ENCODE results near the gene PLSCR5. TPM values are rescaled to one million over a fixed set of nuclear protein-coding genes. Genes with fewer than 3 reads are reported as not detected.

Gene PLSCR5
- total RNA-seq, 1 donor from 2014 or later = not detected

DNA sequence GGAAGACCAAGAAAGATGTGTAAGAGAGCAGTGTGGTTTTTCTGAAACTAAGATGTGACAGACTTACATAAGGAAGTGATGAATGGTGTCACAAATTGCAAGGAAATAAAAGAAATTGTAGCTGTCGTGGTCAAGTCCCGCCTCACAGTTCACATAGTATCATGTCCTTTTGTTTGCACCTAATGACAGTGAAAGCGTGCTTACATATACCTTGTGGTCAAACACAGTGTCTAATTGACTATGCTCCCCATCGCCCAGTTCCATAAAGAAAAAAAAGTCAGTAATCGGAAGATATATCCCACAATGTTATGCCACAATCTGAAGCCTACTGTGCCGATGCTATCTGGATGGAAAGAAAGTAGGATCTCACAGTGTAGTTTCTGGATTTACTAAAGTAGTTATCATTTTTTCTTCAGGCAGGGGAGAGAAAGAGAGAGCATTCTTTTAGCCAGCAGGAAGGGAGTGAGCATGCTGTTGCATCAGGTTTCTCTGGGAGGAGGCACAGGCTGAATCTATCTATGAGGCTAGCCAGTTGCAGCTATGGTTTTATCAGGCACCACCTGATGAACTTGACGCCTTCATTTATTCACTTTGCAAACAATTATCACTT lies 50.9 kb downstream of the PLSCR5 start:
- H3K4me1 ChIP-seq (ENCODE audit: insufficient read depth, low read length) = peaks cover 4% of the 10 kb centered on the region
- Mint-ChIP-seq H3K4me3 (ENCODE audit: unreplicated experiment) (no peak overlapping the region), H3K27me3 (ENCODE audit: low read depth, unreplicated experiment) (no peaks in the 10 kb centered on the region), H3K4me1 (ENCODE audit: low read depth, unreplicated experiment) (peaks cover 18% of the 10 kb centered on the region), H3K27ac (ENCODE audit: unreplicated experiment) (peak overlapping the region; percentile 15), H3K9me3 (ENCODE audit: unreplicated experiment) (no peaks in the 10 kb centered on the region), H3K36me3 (ENCODE audit: low read depth, unreplicated experiment) (no peaks in the 10 kb centered on the region)
- H3K27ac ChIP-seq (ENCODE audit: low read depth, low read length) = no peak overlapping the region
- no peak overlapping the region for H2AFZ ChIP-seq (ENCODE audit: low read depth, low read length)
- no peaks in the 10 kb centered on the region for H3K79me2 ChIP-seq (ENCODE audit: insufficient read depth, low read length)
- no peak overlapping the region for H3K9ac ChIP-seq (ENCODE audit: low read length)
- no peaks in the 10 kb centered on the region for H3K27me3 ChIP-seq (ENCODE audit: insufficient read depth, low read length)
- H3K4me3 ChIP-seq (ENCODE audit: insufficient read depth, low read depth, low read length) = no peak overlapping the region
- no peak for DNase-seq (ENCODE audit: low read depth)
- no peak for TF ChIP-seq EZH2 (IDR thresholded peaks at IDR 0.05; ENCODE audit: insufficient read depth, low read length)
- TF ChIP-seq, protein P1, sequence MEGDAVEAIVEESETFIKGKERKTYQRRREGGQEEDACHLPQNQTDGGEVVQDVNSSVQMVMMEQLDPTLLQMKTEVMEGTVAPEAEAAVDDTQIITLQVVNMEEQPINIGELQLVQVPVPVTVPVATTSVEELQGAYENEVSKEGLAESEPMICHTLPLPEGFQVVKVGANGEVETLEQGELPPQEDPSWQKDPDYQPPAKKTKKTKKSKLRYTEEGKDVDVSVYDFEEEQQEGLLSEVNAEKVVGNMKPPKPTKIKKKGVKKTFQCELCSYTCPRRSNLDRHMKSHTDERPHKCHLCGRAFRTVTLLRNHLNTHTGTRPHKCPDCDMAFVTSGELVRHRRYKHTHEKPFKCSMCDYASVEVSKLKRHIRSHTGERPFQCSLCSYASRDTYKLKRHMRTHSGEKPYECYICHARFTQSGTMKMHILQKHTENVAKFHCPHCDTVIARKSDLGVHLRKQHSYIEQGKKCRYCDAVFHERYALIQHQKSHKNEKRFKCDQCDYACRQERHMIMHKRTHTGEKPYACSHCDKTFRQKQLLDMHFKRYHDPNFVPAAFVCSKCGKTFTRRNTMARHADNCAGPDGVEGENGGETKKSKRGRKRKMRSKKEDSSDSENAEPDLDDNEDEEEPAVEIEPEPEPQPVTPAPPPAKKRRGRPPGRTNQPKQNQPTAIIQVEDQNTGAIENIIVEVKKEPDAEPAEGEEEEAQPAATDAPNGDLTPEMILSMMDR (IDR thresholded peaks at IDR 0.05; ENCODE audit: insufficient read depth, low read depth, low read length) = no peak
- H3K9me3 ChIP-seq (ENCODE audit: insufficient read depth, low read depth, low read length) = no peaks in the 10 kb centered on the region
- FAIRE-seq = no peak
- no peaks in the 10 kb centered on the region for H4K20me1 ChIP-seq (ENCODE audit: insufficient read depth, low read length)
- no peaks in the 10 kb centered on the region for H3K36me3 ChIP-seq (ENCODE audit: insufficient read depth, low read length)
- no peak overlapping the region for H3K4me2 ChIP-seq (ENCODE audit: low read length)

DNA sequence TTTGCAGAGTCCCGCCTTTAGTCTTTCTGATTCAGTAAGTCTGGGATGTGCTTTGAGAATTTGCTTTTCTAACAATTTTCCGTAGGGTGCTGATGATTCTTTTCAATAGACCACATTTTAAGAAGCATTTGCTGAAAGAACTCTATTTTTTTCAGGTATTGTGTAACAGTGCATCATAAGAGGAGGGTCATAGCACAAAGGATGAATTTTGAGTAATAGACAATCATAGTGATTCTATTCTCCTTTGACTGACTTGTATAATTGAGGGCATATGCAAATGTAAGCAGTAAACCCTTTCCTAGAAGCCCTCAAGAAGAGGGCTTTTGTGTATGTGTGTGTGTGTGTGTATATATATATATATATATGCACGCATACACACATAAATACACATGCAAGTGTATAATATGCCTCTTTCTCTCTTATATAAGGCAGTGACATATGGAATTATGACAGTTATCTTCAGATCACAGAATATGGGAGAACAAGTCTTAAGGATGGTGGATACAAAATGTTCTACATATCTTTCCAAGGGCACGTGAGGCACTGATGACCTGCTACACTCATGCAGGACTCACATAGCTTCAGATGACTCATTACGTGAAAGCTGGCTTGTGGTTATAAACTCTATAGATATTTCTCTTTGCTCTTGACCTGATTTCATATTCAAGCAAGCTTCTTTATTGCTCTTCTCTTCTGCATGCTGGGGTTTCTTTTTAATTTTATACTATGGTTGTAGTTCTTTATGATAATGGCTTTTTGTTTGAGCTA lies 54.2 kb downstream of the PLSCR5 start:
- peak; percentile 89 for DNase-seq (ENCODE audit: low read depth)
- peak; percentile 90 for FAIRE-seq
- TF ChIP-seq, protein P1 (IDR thresholded peaks at IDR 0.05; ENCODE audit: insufficient read depth, low read depth, low read length) = no peak
- no peak for TF ChIP-seq EZH2 (IDR thresholded peaks at IDR 0.05; ENCODE audit: insufficient read depth, low read length)
- Mint-ChIP-seq H3K27ac (ENCODE audit: unreplicated experiment) (peak overlapping the region; percentile 63), H3K4me3 (ENCODE audit: unreplicated experiment) (peak overlapping the region; percentile 27), H3K9me3 (ENCODE audit: unreplicated experiment) (no peaks in the 10 kb centered on the region), H3K4me1 (ENCODE audit: low read depth, unreplicated experiment) (peaks cover 26% of the 10 kb centered on the region), H3K27me3 (ENCODE audit: low read depth, unreplicated experiment) (no peaks in the 10 kb centered on the region), H3K36me3 (ENCODE audit: low read depth, unreplicated experiment) (no peaks in the 10 kb centered on the region)
- no peaks in the 10 kb centered on the region for H3K79me2 ChIP-seq (ENCODE audit: insufficient read depth, low read length)
- H3K4me3 ChIP-seq (ENCODE audit: insufficient read depth, low read depth, low read length) = no peak overlapping the region
- no peaks in the 10 kb centered on the region for H3K36me3 ChIP-seq (ENCODE audit: insufficient read depth, low read length)
- no peaks in the 10 kb centered on the region for H3K9me3 ChIP-seq (ENCODE audit: insufficient read depth, low read depth, low read length)
- no peak overlapping the region for H2AFZ ChIP-seq (ENCODE audit: low read depth, low read length)
- H3K4me1 ChIP-seq (ENCODE audit: insufficient read depth, low read length) = peaks cover 4% of the 10 kb centered on the region
- no peak overlapping the region for H3K9ac ChIP-seq (ENCODE audit: low read length)
- peak overlapping the region; percentile 54 for H3K4me2 ChIP-seq (ENCODE audit: low read length)
- no peak overlapping the region for H3K27ac ChIP-seq (ENCODE audit: low read depth, low read length)
- H3K27me3 ChIP-seq (ENCODE audit: insufficient read depth, low read length) = no peaks in the 10 kb centered on the region
- no peaks in the 10 kb centered on the region for H4K20me1 ChIP-seq (ENCODE audit: insufficient read depth, low read length)
